ENCODE measurements around the gene PTPRD. TPM values are rescaled to one million over a fixed set of nuclear protein-coding genes. Genes with fewer than 3 reads are reported as not detected.

PTPRD gene
- total RNA-seq, 1 experiment from 2014 or later, result not detected

DNA sequence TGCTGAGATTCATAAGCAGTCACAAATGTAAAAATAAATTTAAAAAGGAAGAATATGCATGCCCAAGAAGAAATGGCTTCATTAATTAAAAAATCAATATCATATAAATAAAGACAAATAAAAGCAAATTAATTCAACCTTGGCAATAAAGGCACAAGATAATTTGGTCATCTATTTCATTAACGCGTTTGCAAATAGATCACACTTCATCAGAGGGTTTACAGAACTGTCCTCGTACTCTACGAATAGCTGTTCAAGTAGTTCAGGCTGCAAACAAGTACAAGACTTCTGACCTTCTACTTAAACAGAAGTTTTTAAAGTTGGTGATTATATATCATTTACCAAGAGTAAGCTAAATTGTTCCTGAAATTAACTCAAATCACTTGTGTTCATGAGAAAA is 2038.0 kb downstream of the PTPRD start:
- TF ChIP-seq TCF7L2 (IDR thresholded peaks at IDR 0.05; ENCODE audit: low read depth, low read length) (no peak), SIN3A (IDR thresholded peaks at IDR 0.05; ENCODE audit: borderline replicate concordance, insufficient read depth, low read depth, low read length) (no peak), POLR2AphosphoS5 (IDR thresholded peaks at IDR 0.05; ENCODE audit: low read depth, low read length) (no peak)
- TF ChIP-seq, protein P1, sequence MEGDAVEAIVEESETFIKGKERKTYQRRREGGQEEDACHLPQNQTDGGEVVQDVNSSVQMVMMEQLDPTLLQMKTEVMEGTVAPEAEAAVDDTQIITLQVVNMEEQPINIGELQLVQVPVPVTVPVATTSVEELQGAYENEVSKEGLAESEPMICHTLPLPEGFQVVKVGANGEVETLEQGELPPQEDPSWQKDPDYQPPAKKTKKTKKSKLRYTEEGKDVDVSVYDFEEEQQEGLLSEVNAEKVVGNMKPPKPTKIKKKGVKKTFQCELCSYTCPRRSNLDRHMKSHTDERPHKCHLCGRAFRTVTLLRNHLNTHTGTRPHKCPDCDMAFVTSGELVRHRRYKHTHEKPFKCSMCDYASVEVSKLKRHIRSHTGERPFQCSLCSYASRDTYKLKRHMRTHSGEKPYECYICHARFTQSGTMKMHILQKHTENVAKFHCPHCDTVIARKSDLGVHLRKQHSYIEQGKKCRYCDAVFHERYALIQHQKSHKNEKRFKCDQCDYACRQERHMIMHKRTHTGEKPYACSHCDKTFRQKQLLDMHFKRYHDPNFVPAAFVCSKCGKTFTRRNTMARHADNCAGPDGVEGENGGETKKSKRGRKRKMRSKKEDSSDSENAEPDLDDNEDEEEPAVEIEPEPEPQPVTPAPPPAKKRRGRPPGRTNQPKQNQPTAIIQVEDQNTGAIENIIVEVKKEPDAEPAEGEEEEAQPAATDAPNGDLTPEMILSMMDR (IDR thresholded peaks at IDR 0.05), result no peak
- TF ChIP-seq, protein P2, sequence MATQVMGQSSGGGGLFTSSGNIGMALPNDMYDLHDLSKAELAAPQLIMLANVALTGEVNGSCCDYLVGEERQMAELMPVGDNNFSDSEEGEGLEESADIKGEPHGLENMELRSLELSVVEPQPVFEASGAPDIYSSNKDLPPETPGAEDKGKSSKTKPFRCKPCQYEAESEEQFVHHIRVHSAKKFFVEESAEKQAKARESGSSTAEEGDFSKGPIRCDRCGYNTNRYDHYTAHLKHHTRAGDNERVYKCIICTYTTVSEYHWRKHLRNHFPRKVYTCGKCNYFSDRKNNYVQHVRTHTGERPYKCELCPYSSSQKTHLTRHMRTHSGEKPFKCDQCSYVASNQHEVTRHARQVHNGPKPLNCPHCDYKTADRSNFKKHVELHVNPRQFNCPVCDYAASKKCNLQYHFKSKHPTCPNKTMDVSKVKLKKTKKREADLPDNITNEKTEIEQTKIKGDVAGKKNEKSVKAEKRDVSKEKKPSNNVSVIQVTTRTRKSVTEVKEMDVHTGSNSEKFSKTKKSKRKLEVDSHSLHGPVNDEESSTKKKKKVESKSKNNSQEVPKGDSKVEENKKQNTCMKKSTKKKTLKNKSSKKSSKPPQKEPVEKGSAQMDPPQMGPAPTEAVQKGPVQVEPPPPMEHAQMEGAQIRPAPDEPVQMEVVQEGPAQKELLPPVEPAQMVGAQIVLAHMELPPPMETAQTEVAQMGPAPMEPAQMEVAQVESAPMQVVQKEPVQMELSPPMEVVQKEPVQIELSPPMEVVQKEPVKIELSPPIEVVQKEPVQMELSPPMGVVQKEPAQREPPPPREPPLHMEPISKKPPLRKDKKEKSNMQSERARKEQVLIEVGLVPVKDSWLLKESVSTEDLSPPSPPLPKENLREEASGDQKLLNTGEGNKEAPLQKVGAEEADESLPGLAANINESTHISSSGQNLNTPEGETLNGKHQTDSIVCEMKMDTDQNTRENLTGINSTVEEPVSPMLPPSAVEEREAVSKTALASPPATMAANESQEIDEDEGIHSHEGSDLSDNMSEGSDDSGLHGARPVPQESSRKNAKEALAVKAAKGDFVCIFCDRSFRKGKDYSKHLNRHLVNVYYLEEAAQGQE (IDR thresholded peaks at IDR 0.05; ENCODE audit: insufficient read depth in 1 of 2, low read depth in 2 of 2, low read length in 1 of 2), result no peak
- Histone ChIP-seq H3K9me3 (ENCODE audit: control insufficient read depth, insufficient read depth, low read depth, low read length) (no peaks in the 10 kb centered on the region), H3K36me3 (ENCODE audit: control insufficient read depth, insufficient read depth, low read length) (no peaks in the 10 kb centered on the region), H3K4me1 (ENCODE audit: control insufficient read depth, insufficient read depth, low read length) (no peaks in the 10 kb centered on the region), H3K27ac (ENCODE audit: low read length) (no peak overlapping the region), H3K27me3 (ENCODE audit: control insufficient read depth, insufficient read depth, low read length) (no peaks in the 10 kb centered on the region), H3K4me3 (ENCODE audit: low read depth in 2 of 2, low read length in 2 of 2) (no peak overlapping the region)
- BruUV-seq (replicated peaks), result no TSS peak
- ChIA-PET CTCF (no interaction called here), POLR2A (no interaction called here)
- in situ Hi-C loops (cut with HindIII; ENCODE audit: low pct_unique_long_range_greater_than_20kb, low sequenced_read_pairs) (no loop called here), intact Hi-C loops (cut with micrococcal nuclease; ENCODE audit: unreplicated experiment) (no loop called here)
- DNase-seq (ENCODE audit: low read depth, low spot score) (no peak), ATAC-seq (no peak)

DNA sequence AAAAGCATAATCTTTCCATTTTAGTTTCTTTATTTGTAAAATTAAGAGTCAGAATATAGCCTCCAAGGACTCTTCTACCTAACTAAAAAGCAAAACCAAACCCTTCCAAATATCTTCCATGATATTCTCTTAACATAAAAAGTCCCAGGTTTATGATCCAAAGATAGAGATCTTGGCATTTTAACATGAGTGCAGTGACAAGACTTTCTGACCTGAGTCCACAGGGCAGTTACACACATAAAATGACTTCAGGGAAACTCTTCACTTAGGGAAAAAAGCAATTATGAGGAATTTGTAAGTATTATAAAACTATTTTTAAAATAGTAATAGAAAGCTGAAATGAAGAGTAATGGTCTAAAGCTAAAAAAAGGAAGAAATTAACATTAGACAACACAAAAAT is 2040.6 kb downstream of the PTPRD start:
- POLR2A ChIA-PET, result no interaction called here

More for the DNA sequence above, 2040.6 kb downstream of the PTPRD start:
- in situ Hi-C loops (cut with HindIII; ENCODE audit: low pct_unique_long_range_greater_than_20kb, low sequenced_read_pairs) (no loop called here), intact Hi-C loops (cut with micrococcal nuclease; ENCODE audit: unreplicated experiment) (no loop called here)
- Histone ChIP-seq H3K27ac (ENCODE audit: low read length) (no peak overlapping the region), H3K9me3 (ENCODE audit: control insufficient read depth, insufficient read depth, low read depth, low read length) (no peaks in the 10 kb centered on the region), H3K4me1 (ENCODE audit: control insufficient read depth, insufficient read depth, low read length) (no peaks in the 10 kb centered on the region), H3K27me3 (ENCODE audit: control insufficient read depth, insufficient read depth, low read length) (no peaks in the 10 kb centered on the region), H3K4me3 (ENCODE audit: low read depth in 2 of 2, low read length in 2 of 2) (no peak overlapping the region), H3K36me3 (ENCODE audit: control insufficient read depth, insufficient read depth, low read length) (no peaks in the 10 kb centered on the region)
- ATAC-seq (no peak), DNase-seq (ENCODE audit: low read depth, low spot score) (no peak)
- CTCF ChIA-PET, result no interaction called here
- no TSS peak for BruUV-seq (replicated peaks)
- TF ChIP-seq TCF7L2 (IDR thresholded peaks at IDR 0.05; ENCODE audit: low read depth, low read length) (no peak), SIN3A (IDR thresholded peaks at IDR 0.05; ENCODE audit: borderline replicate concordance, insufficient read depth, low read depth, low read length) (no peak)
- TF ChIP-seq, protein P2 (IDR thresholded peaks at IDR 0.05; ENCODE audit: insufficient read depth in 1 of 2, low read depth in 2 of 2, low read length in 1 of 2), result no peak
